Anterior cingulate cortex (tissue), 58 donors: ENCODE results near the gene MMP20.

Experiments
- DNase-seq, 58 donors: peaks; one replicate each; lab custom pipeline; 2025; lab: John Stamatoyannopoulos, UW

The MMP20 gene

DNA sequence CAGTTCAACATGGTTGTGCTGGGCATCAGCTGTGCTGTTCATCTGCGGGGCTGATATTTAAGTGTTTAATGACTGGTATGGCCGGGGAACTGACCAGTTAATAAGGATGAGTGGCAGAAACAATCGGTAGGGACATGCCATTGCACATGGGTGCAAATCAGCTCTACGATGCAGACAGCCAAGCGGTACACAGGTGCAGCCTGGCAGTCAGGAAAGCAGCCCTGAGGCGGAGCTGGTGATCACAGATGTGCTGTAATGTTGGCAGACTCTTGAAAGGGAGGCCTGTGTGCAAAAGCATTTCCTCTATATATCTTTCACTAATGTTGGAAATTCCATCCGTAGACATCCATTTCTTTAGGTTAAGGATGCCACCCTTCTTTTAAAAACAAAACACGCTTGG, 1.1 kb downstream of the MMP20 start:
- DNase-seq: no peak

DNA sequence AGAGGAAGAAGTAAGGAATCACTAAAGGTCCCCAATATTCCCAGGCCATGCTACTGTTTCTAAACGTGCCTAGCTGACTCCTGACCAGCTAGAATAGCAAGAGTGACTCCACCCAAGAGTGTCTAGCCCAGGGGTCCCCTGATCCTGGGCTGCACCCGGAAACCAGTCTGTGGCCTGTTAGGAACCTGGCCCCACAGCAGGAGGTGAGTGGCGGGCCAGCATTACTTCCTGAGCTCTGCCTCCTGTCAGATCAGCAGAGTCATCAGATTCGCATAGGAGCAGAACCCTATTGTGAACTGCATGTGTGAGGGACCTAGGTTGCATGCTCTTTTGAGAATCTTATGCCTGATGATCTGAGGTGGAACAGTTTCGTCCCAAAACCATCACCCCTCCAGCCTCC, 2.0 kb downstream of the MMP20 start:
- no peak for DNase-seq

DNA sequence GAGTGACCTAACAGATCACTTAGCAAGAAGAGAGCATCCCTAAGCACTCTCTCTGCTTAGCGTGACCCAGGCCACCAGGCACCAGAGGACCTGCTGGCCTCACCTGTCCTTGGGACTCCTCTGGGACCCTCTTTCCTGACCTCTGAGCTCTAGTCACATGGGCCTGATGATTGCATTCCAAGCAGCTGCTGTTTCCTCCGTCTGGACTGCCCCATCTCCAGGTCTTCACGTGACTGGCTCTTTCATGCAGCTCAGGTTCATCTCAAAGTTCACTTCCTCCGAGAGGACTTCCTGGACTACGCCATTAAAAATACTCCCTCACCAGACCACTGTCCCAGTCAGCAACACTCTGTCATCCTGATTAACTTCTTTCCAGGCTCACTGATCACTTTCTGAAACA, 2.9 kb downstream of the MMP20 start:
- DNase-seq: no peak

DNA sequence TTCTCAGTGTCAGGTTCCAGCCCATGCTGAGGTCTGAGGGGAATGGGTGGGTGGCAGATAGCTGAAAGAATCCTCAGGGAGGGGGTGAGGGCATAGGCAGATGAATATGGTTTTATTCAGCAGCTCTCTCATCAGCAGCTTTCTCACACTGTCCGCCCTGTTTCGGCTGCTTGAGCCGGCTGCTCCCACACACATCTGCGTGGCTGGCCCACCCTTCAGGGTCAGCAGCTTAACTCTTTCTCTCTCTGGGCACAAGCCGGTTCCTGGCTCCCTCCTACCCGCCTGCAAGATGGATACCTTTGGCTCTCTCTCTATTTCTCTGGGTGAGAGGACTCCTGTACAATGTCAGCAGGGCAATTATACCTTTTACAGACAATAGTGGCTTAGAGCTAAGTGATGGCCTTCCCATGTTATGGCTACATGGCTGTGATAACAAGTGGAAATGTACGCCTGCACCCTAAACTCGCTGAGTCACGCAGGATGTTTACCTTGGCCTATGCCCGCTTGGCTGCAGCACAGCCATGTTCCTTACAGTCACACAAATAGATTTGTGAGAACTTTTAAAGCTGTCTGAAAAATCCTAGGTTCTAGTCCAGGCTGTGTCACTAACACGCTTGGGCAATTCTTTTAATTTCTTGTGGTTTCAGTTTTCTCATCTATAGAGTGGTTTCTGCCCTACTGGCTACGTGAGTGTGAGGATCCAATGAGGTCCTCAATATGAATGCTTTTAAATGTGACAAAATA, 4.1 kb downstream of the MMP20 start:
- no peak for DNase-seq

DNA sequence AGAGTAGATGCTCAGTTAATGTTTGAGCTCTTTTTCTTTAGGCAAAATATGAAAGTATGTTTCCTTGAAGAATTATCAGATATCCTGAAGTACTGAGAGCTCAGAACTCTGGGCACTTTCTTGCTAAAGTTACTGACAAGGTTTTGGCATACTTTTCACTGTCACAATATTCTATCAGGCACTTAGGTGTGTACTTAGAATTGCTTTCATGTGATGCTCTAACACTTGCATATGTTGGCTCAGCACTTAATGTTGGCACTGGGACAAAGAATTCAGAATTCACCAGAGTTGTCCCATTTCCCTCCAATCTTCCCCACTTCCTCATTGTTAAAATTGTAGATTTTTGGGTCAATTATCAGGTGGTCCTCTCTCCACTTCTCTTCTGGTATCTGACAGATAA, 5.0 kb downstream of the MMP20 start:
- DNase-seq: no peak

DNA sequence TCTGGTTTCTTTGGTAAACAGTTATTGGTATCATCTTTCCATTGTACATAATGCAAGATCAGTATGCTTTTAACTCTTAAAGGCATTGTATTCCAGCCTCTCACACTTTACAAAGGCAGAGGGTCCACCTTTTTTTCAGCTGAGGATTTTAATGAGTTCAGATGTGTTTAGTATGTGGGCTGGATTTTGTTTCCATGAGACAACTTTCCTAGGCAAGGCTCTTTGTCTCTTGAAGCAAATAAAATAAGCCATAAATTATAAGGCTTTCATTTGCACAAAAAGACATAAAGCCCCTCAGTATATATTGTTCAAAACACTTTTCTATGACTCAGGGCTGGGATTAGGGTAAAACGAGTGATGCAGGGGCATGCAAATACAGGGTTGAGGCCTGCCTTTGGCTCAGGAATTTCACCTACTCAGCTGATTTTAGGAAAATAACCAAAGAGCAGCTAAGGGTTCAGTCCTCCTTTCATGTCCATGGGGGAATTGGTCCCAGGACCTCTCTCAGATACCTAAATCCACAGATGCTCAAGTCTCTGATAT, 7.6 kb downstream of the MMP20 start:
- no peak for DNase-seq

DNA sequence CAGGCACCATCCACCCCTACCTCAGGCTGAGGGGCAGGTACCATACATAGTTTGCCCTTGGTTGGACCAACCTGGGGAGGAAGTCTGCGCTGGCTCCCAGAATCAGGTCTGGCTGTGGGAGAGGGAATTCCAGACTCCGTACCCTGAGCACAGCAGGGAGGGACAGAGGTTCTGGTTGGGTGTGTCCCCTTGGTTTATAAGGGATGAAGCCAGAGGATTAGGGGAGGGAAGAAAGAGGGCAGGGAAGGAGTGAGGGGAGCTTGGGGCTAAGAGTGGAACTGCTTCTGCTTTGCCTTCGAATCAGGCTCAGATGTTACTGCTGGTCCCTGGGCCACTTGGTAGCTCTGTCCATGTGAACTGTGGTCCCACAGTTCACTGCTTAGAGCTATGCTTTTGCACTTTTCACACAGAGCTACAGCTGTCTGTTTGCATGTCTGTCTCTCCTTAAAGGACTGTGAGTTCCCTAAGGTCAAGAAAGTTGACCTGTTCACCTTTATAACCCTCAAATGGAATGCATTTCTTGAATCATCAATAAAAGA, 9.2 kb downstream of the MMP20 start:
- no peak for DNase-seq

DNA sequence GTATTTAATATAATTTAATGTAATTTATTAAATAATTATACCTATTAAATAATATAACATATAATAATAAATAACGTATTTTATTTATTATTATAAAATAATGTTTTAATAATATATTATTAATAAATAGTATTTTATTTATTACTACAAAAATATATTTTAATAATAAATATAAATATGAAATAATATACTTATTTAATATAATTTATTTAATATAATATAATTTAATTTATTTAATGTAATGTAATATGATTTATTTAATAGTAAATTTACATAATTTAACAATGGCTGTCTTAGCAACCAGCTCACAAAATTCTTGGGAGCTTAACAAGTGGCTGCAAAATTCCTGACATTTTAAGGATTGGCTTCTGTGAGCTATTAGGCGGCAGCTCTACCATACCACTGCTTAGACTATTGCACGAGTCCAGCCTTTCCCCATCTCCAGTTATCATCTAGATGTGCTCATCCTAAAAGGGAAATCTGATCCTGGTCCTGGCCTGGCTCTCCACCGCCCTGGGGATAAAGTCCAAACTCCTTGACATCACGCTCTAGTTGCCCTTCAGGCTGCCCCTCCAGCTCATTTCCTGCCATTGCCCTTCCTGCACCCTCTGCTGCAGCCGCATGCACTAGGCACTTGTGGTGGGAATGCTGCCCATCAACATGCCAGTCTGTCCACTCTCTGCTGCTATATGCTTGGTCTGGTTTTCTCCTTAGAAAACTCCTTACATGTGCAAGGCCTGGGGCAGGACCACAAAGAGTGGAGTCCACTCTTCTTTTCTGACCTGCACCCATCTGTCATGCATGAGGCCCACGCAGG, 9.8 kb downstream of the MMP20 start:
- DNase-seq: no peak

DNA sequence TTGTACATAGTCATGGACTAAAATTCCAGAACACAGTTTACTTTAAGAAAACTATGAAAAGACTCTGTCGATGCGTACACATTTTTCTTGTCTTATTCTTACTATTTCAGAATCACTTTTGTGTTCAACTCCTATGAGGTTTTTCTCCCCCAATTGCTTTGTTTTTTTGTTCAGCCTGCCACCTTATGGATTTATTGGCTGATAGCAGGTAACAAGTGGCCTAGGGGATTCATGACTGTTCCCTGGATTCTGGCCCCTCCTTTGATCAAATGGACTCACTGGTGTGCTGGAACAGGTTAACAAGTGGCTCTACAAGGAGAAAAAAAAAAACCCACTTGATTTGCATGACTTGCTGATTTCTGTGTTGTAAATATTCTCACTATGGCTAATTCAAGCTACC, 10.6 kb downstream of the MMP20 start:
- DNase-seq: no peak

DNA sequence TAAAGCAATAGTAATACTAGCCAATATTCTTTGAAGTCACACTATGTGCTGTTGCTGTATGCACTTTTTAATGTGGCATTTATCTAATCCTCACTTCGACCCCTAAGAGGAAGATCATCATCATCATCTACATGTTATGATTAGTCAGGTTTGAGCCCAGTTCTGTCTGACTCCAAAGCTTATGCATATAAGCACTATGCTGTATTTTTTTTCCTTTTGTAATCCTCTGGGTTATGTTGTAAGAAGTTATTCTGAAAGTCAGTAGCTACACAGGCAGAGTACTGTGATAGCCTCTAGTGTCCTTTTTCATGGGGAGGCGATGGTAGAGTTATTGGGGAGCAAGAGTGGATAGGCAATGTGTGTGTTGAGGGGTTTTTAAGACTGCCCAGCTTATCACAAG, 11.1 kb downstream of the MMP20 start:
- no peak for DNase-seq

DNA sequence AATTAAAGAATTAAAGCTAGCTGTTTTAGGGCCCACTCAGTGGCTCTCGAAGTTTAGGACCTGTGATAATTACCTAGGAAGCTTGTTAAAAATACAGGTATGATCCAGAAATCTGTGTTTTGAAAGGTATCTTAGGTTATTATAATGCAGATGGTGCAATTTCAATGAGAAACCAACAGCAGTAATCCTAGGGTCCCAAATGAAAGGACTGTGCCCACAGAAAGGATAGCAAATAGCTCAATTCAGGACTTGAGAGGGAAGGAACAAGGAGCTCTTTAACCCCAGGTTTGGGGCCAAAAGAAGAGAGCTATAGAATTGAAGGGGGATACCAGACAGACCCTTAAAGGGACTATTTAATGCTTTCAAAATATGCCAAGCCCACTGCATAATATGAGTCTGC, 11.7 kb downstream of the MMP20 start:
- DNase-seq: no peak

DNA sequence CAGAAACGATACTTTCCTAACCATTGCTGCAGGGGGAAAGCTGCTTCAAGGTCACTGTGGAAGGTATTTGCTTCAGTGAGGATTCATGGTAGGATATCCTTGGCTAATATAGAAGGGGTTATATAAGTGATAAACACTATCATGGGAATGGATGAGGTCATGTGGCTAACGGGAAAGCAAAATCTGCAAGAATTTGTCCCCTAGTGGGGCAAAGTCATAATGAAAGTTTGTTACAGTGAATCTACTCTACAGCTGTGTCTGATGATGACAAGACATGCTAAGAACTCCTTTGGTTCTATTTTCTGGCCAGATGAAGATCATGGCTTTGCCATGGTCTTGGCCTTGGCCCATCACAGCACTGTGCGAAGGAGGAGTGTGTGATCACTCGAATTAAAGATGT, 13.8 kb downstream of the MMP20 start:
- no peak for DNase-seq

DNA sequence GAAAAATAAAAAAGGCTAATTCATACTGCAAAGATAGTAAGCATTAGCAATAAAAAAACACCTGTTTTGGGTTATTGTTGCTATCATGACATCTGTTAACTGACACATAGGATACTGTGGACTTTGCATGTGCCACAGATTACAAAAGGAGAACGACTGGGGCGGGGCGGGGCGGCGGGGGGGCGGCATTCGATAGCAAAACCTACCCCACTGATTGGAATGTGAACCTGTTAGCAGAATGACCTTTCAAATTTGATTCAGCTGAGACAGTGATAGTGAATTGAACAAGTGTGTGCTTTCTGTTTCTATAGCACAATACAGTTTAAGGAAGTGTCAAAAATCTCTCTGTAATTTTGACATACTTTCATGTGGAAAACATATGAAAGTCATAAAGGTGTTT, 14.9 kb downstream of the MMP20 start:
- no peak for DNase-seq

DNA sequence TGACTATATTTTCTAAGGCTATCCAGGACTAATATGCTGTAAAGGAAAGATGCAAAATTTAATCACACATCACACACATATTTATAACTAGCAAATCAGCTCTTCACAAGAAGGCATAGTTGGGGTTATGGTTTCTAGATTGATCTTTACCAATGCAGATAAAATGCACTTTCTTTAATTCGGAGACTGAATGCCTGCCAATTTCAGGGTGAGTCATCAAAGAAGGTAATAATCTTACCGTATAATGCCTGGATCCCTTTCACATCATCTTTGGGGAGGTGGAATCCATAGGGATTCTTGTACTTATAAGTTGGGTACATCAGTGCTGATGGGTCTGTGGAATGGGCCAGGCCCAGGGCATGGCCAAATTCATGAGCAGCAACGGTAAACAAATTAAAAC, 16.4 kb downstream of the MMP20 start:
- DNase-seq: no peak

DNA sequence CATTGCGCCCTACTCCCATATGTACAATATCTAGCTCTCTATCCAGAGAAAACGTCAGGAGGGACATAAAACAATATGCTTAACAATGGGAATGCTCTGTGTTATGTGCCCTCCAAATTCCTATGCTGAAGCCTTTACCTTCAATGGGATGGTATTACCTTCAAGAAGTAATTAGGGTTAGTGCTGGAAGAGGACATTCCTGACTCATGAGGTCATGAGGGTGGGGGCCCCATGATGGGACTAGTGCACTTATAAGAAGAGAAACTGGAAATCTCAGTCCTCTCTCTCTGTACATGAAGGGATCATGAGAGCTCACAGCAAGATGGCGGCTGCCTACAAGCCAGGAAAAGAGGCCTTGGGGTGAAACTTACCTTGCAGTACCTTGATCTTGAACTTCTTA, 20.3 kb downstream of the MMP20 start:
- no peak for DNase-seq

DNA sequence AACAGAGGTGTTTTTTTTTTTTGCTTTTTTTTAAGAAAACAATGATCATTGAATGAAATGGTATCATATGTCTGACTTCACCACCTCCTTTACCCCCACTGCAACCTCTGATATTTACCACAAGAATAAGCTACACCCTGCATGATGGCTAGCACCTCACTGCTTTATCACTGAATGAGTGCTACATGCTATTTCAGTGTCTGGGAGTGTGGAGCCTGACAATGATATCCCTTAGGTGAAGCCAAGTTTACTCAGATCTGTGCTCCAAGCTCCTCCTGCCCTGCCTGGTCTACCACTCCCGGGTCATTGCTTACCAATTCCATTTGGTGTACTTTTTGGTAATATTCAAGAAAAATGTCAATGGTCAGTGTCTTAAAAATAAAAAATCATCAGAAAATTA, 21.1 kb downstream of the MMP20 start:
- no peak for DNase-seq

DNA sequence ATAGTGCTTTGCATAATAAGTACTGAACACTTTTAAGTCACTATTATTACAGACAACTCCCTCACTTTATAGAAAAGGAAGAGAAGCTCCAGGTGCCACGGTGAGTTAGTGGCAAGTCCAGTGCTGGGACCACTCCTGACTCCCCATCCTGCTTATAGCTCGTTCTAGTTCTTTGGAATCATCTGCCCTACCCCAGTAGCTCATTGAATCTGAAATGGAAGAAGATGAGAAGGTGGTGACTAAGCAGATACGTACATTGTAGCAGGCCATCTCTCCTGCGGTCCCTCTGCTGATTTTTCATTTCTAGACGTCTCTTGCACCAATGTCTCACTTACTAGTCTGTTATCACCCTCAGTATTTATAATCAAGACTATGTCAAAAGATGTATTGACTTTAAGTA, 21.6 kb downstream of the MMP20 start:
- no peak for DNase-seq

DNA sequence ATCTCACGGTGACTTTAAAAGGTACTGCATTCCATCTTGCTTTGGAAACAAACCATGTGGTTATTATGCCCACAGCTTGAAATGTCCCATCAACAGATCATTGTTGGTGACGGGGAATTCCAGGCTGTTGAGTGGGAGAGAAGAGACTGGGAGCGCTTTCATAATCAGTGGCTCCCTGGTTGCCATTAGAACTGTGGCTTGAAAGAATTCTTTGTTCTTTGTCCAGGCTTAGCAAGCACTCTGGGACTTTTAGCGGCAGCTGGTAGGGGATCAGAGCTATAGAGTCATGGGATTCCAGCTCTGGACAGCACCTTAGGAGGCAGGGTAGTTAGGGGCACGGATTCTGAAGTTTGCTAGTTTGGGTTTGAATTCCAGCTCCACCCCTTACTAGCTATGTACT, 22.0 kb downstream of the MMP20 start:
- DNase-seq: peak in 48 of 58 donors; percentile 8 to 93 (median 57)

DNA sequence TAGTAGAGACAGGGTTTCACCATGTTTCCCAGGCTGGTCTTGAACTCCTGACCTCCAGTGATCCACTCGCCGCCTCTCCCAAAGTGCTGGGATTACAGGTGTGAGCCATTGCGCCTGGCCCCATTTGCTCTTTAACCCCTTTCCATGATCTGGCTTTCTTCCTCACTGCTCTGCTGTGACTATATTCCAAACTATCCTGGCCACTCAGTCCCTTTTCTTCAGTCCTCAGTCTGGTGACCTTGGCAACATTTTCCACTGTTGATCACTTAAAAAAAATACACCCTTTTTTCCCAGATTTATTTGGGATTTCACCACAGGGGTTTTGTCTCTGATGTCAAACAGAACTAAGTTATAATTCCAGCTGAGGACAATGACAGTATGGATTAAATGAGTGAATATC, 24.5 kb downstream of the MMP20 start:
- no peak for DNase-seq

DNA sequence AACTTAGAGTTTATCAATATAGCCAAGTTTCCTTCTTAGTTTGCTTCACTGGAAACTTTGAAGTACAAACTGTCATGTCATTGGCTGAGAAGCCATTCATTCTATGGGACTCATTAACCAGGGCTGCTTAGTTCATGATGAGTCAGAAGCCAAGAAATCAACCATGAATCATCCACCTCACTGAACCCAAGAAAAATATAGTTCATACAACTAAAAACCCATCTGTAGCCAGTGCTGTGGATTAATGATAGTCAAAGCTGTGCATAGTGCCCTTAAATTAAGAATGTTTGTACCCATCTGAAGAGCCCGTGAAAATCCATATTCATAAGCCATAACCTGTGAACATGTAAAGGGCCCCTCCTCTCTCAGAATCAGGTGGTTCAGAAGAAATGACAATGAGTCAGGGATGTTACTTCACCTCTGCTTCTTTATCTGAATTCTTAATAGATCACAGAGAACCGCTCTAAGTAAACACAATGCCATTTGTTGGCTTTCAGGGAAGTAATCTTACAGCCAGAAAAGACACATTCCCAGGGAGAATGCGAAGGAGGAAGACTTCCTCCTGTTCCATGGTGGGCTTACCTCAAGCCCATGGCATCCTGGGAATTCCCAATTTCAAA, 25.4 kb downstream of the MMP20 start:
- DNase-seq: no peak

DNA sequence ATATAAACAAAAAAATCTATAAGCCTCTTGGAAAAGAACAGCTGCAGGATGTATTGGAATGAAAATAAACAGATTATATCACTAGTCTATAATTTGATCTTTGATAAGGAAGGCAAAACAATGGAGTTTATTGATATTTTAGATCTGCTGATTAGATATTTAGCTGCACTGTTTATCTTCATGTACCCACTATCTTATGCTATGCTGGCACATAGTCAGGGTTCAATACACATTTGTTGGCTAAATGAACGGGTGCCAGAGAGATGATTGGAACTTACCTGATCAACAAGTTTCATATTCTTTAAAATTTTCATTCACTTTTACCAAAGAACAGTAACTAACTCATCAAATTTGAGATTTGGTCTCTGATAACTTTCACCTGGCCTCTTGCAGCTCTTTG, 26.9 kb downstream of the MMP20 start:
- no peak for DNase-seq
